GM19397 (cell line): ENCODE results near the gene TADA2B.

Experiments used
- ATAC-seq: cut with Tn5 transposase; IDR thresholded peaks from one replicate; pipeline ENCODE4 v1.9.1; 2021; ENCODE audit warnings: mild to moderate bottlenecking, moderate library complexity; ENCODE audit not compliant: unreplicated experiment

TADA2B gene

GRCh38 chr4:7040765-7041164, 2.4 kb upstream of the TADA2B start:
- no peak for ATAC-seq

DNA sequence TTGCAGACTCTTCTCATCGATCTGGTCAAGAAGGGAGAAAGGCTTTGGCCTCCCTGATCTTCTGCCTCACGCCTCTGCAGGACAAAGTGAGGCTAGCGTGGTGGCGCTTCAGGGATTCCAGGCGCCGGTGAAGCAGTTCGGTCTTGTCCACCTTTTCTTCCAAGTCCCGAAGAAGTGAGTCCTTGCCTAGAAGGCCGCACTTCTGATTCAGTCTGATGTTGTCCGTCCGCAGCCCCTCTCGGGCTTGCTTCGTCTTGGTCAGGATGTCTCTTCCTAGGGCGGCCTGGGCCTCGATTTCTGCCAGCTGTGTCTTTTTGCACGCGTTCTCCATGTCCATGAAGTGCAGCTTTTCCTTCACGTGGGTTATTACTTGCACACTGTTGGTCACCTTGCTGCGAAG, 1.9 kb upstream of the TADA2B start:
- ATAC-seq, result no peak

DNA sequence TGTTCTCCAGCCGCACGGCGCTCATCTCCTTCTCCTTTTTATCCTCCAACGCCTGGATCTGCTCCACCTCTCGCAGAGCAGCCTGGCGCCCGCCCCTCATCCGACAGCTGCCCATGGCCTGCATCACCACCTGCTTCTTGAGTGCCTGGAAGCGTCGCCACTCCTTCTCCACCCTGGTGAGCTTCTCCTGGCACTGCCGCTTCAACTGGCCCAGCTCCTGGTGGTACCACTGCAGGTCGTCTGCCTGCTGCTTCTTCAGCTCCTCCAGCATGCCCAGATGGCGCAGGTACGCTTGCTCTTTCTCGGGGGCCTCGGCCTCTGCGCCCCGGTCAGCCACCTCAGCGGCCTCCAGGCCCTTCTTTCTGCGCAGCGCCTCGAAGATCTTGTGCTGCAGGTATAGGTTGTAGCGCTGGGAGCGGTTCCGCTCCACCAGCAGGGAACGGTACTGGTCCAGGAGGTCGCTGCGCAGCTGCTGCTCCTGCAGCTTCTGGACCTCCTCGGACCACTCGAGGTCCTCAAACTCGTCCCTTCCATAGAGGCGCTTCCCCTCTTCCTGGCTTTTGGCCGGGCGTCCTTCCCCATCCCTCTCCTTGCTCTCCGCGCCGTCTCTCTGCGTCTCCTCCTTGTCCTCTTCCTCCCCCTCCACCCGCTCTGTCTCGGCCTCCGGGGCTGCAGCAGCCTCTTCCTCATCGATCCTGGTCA, 1.2 kb upstream of the TADA2B start:
- no peak for ATAC-seq

DNA sequence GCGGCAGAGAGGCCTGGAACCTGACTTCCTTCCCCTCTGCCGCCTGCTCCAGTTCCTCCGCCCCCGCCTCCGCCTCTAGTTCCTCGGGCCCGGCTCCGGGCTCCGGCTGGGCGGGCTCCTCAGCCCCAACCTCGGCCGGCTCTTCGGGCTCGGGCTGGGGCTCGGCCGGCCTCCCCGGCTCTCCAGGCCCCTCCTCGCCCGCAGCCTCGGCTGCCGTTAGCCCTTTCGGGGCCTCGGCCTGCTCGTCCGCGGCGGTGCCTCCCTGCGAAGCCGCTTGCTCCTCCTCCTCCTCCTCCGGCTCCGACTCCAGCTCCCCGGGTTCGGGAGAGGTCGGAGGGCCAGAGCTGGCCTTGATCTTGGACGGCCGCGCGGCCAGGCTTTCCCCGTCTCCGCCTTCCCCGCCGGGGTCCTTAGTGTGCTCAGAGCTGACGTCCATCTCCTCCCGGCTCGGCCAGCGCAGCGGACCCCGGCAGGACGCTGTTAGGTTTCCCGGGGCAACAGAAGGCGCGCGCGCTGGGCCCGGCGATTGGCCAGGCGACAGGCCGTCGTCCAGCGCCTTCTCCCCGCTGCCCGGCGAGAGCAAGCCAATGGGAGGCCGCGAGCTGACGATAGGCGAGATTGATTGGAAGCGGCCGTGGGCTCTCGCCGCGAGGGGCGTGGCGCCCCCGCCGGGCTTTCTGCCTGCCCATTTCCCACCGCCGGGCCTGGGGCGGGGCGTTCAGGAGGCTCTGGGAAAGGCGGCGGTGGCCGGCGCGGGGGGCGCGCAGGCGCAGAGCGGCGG, 479 bp upstream of the TADA2B start:
- ATAC-seq, result peak; percentile 85

DNA sequence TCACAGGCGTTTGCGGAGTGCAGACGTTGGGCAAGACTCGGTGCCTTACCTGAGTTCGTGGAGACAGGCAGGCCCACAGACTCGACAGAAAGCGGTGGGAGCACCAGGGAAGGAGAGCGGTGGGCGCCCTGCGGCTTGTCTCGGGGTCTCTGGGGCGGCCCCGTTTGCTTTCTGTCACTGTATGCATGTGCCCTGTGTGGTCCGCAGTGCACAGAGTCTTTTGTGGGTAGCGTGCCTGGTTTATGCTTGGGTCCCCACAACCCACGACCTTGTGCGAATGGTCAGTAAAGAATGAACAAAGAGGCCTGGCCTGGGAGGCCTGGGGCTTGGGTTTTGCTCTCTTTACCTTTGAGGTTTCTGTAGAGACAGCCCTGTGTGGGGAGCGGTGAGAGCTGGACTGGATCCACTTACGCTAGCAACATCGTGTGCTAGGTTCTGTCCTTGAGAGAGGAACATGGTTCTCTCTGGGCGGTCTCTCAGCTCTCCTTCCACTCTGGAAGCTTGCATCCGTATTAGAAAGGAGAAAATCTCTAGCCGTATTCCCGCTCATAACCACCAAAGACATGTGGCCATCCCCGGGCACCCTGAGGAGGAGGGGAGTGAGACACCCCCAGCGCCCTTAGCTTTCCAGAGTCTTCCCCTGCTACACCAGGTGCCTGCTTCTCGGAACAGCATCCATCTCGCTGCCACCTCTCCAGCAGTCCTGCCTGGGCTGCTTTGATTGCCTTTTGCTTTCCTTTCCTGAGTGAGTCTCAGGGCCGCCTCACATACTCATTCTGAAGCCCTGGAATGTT, 1.2 kb downstream of the TADA2B start:
- no peak for ATAC-seq

GRCh38 chr4:7045553-7045952, 2.4 kb downstream of the TADA2B start:
- ATAC-seq, result no peak

DNA sequence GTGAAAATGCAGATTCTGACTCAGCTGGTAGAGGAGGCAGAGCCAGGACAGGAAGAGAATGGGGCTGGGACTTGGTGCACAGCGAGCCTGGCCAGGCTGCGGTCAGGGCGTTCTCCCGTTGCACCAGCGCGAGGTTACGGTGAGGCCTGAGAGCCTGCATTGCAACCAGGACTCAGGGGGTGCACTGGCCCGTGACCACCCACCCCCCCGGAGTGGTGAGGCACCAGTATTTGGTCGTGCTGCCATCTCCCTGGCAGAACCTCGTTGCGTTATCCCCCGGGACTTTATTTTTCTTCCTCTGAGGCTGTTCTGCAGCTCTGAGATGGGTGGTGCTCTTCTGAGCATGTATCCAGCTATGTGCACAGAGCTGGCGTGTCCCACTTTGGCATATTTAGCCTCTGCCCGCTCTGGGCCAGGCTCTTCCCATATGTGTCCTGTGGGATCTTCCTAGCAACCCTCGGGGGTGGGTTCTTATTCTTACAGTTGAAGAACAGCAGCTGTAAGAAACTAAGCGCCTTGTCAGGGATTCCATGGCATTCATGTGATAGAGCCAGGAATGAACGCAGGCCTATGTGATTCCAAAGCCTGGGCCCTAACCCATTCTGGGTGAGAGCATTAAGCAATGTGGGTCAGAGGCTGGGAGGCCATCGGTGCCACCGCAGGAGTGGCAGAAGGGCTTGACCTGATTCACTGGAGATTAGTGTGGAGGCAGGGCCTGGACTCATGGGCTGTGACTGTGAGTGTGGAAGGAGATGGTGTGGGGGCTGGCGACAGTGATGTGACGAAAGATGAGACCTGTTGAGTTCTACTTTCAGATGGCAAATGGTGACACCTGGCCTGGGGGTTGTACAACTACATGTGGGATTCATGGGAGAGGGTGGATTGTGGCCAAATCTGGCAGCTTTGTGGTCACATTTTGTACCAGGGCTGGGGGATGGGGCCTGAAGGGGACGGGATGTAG, 3.1 kb downstream of the TADA2B start:
- no peak for ATAC-seq

DNA sequence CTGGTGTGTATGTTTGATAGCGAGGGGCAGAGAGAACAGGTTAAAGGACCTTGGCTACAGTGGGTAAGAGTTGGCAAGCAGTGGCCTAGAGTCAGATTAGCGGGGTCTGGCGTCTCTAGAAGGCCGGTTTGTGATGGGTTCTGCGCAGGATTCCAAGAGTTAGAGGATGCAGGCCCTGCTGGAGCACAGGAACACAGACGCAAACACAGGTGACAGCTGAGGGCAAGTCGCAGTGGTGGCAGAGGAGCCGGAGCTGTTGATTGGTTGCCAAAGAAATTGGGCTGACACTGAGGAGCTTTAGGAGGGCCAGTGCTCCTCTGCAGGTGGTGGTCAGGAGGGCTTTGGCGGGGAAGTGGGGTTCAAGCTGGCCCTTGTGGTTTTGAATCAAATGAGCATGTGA, 3.8 kb downstream of the TADA2B start:
- ATAC-seq, result no peak

GRCh38 chr4:7048642-7049041, 5.5 kb downstream of the TADA2B start:
- ATAC-seq, result no peak

DNA sequence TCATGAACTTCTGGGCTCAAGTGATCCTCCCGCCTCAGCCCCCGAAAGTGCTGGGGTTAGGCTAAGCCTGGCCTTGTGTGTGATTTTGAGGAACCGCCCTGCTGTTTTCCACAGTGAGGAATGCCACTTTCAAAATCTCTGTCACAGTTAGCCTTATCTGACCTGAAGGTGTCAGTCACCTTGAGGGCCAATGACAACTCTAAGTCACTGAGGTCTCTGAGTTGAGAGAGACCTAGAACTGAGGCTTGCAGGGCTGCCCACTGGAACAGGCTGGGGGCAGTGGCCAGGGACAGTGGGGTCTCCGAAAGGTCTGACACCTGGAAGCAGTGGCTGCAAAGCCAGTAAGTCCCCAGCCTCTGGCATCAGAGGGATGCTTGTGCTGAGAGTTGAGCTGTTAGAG, 6.1 kb downstream of the TADA2B start:
- no peak for ATAC-seq

DNA sequence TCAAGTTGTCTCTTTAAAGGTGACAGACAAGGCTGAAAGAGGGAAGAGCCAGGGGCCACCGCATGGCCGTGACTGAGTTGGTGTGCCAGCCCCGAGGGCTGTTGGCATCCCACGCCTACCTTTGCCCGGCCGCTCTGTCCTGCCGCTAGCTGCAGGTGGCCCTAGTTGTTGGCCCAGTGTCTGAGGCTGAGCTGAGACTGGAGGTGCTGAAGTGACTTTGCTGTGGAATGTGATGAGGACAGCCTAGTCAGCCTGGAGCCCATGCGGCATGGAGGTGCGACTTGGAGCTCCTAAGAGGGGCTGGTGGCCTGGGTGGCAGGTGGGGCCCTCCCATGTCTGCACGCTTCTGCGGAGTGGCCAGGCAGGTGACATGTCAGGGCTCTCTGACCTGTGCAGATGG, 6.6 kb downstream of the TADA2B start:
- no peak for ATAC-seq

- ATAC-seq, result no peak
These were observed 7.4 kb downstream of the TADA2B start for GRCh38 chr4:7050481-7051143.

- ATAC-seq, result no peak
These were observed 7.9 kb downstream of the TADA2B start for GRCh38 chr4:7051144-7051495.

DNA sequence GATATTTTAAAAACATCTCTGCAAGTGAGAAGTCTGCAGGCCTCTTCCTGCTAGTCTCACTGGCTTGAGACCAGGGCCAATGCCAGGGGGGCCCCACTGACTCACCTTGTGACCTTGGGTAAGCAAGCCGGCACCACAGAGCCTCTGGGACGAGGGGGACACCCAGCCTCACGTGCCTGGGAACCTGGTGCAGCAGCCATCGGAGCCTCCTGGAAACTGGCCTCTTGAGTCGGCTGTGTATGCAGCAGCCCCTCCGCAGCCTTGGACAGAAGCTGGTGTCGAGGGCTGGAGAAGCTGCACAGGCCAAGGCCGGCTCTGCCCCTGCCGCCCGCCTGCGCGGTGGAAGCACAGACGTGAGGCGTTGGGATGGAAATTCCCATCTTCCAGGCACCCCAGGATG, 8.7 kb downstream of the TADA2B start:
- ATAC-seq, result no peak

DNA sequence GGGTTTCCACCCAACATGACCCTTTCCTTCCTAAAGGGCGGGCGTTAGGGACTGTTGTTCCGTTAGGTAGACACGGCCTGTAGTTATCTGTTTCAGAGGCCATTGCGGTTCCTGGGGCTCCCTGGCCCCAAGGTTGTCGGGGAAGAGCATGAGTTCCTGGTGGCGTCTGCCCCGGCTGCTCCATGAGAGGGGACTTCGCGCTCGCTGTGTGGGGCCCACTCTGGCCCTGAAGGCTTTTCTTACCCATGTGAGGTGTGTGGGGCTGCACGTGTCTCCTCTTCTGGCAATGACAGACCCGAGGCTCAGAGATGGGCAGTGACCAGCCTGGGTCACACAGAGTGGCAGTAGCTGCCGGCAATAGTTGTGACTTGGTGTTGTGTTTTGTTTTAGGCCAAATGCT, 9.1 kb downstream of the TADA2B start:
- ATAC-seq, result no peak

- ATAC-seq, result no peak
These were observed 9.9 kb downstream of the TADA2B start for GRCh38 chr4:7052923-7053715.

GRCh38 chr4:7054106-7054880, 11.1 kb downstream of the TADA2B start:
- ATAC-seq, result no peak

DNA sequence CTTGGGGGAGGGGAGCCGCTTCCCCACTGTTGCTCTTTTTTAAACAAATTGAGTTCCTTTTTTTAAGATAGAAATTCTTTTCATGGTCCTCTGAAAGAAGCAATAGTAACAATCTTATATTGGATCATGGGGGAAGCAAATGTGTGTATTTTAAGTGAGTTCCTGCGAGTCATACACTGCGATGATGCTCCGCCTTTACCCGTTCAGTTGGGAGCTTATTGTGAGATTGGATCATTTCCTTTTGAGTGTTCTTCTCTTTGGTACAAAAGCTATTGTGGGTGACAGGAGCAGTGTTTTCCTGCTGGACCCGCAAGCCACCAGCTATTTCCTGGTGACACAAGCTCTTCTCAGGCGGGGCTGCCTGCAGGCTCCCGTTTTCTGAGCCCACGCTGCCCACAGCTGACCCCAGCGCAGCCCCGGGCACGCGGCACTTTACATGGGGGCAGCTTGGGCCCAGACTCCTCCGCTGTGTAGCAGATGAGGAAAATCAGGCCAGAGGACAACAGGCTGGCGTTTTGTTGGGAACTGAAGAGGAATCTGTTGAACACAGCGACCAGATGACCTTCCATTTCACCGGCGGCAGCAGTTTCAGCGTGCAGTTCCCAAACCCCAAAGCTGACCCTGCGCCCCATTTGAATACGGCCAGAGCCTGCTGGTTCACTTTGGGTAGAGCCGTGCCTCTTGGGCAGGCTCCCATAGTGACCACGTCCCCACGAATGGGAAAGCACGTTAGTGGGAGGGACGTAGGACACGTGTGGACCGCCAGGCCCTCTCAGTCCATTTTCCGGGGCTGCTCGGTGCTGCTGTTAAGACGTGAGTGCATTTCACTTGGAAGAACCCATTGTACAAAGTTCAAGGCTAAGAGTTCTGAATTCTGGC, 12.2 kb downstream of the TADA2B start:
- ATAC-seq, result no peak
